Measurements from ENCODE around the gene IFIT1.
"Not testable (repeated sequence)": the region's sequence is repeated elsewhere in the genome, so short reads cannot be mapped to it uniquely, and the experiment has no call there.

IFIT1 gene, protein sequence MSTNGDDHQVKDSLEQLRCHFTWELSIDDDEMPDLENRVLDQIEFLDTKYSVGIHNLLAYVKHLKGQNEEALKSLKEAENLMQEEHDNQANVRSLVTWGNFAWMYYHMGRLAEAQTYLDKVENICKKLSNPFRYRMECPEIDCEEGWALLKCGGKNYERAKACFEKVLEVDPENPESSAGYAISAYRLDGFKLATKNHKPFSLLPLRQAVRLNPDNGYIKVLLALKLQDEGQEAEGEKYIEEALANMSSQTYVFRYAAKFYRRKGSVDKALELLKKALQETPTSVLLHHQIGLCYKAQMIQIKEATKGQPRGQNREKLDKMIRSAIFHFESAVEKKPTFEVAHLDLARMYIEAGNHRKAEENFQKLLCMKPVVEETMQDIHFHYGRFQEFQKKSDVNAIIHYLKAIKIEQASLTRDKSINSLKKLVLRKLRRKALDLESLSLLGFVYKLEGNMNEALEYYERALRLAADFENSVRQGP

GRCh38 chr10:89391907-89392756 lies at the start of gene IFIT1:
IFIT1 (plus strand) TSS chr10:89392623; CDS start chr10:89392713, 90 bp downstream.
- peak; percentile 84 for DNase-seq

DNA sequence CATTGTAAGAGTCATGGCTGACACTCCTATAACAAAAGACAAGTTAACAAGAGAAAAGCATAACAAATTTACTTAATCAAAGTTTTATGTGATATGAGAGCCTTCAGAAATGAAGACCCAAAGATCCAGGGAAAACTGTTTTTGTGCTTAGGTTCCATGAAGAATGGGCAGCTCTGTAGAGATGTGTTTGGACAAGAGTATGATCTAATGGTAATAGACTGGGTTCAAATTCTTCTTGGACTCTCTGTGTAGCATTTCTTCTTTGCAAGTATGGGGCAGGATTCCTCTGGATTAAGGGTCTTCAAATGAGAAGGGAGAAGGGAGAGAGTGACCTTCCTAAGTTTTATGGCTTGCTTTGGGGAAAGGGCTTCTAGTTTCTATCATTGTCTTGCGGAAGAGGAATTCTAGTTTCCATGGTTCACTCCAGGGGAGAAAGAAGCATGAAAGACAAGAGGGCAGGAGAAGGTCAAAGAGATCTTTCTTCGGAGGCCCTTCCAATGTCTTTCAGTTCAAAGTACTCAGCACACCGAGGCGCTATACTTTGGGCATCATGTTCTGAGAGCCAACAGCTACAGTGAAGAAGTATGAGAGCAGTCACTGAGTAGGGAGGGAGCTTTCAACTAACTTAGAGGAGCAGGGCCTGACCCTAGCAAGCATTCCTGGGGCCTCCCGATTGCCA lies 49.2 kb upstream of the IFIT1 start:
- DNase-seq: no peak

GRCh38 chr10:89344156-89344555 lies 48.3 kb upstream of the IFIT1 start:
- DNase-seq: no peak

GRCh38 chr10:89345367-89346000 lies 46.9 kb upstream of the IFIT1 start:
- DNase-seq: no peak

GRCh38 chr10:89346405-89347254 lies 45.8 kb upstream of the IFIT1 start:
- DNase-seq: no peak

DNA sequence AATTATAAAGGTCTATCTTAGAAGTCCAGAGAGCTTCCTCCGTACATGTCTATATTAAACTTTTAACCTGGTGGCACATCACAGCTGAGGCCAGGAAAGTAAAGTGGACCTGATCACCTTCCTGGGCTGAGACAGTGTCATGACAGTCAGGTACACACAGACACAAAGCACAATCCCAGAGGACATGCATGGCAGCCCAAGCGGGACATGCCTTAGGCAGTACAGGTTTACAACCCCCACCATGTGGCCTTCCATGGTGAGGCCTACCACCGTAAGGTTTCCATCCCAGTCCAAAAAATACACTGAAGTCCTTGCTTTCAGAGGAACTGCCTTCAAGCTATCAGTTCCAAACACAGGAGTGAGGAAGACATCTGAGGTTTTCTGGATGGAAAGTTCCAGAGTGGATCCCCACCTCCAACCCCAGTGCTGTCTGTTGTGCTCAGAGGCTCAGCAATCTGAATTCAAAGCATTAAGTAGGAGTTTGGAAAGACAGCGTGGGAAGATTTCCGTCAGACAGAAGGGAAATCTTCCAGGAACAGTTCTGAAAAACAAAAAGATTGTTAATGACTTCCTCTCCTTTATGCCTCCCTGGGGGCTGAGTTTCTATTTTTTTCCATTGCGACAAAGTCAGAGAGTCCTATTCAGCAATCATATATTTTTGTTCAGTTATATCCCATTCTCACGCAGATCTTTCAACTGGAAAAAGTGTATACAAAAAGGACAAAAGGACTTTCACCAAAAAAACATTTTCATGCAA lies 44.5 kb upstream of the IFIT1 start:
- DNase-seq: no peak

- DNase-seq: no peak
These were observed 43.9 kb upstream of the IFIT1 start for GRCh38 chr10:89348481-89348880.

- DNase-seq: no peak
These were observed 43.4 kb upstream of the IFIT1 start for GRCh38 chr10:89348975-89349374.

- DNase-seq: not testable (repeated sequence)
These were observed 41.6 kb upstream of the IFIT1 start for GRCh38 chr10:89350631-89351315.

- no peak for DNase-seq
These were observed 41.0 kb upstream of the IFIT1 start for GRCh38 chr10:89351412-89351779.

- DNase-seq: no peak
These were observed 40.4 kb upstream of the IFIT1 start for GRCh38 chr10:89351780-89352597.

DNA sequence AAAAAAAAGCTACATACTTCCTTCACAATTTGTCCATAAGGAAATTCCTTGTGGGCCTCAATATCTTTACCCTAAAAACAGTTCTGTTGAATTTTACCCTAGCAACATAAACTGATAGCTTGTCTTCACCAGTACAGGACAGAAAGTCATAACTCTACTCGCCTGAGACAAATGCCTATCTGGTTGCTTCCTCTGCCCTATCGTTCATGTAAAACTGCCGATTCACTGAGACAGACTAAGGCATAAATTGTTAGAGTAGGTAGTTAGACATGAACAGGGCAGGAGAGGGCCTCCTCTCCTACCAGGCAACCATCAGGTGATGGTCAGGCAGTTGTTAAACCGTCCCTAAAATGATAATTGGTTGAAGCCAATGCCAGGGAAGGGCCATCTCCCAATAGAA lies 39.6 kb upstream of the IFIT1 start:
- no peak for DNase-seq

- no peak for DNase-seq
These were observed 37.0 kb upstream of the IFIT1 start for GRCh38 chr10:89355394-89355931.

DNA sequence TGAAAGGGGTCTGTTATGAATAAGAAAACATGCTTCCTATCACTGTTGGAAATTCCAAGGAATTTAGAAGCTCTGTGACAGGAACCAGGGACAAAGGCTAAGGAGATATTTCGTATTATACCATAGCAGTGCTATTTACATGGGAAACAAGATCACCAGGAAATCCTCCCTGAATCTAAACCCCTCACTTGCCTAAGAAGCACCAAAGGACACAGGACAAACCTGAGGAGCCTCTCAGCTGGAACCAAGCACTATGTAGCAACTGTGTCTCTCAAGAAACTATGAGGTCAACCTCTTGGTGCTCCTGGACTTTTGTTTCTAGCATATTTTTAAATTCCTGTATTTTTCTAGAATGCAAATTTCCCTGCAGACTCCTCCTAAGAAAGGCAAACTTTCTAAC lies 35.3 kb upstream of the IFIT1 start:
- no peak for DNase-seq

GRCh38 chr10:89357975-89358374 lies 34.4 kb upstream of the IFIT1 start:
- no peak for DNase-seq

GRCh38 chr10:89360157-89360556 lies 32.3 kb upstream of the IFIT1 start:
- no peak for DNase-seq

- no peak for DNase-seq
These were observed 29.5 kb upstream of the IFIT1 start for GRCh38 chr10:89362929-89363328.

- DNase-seq: no peak
These were observed 28.5 kb upstream of the IFIT1 start for GRCh38 chr10:89363729-89364442.

DNA sequence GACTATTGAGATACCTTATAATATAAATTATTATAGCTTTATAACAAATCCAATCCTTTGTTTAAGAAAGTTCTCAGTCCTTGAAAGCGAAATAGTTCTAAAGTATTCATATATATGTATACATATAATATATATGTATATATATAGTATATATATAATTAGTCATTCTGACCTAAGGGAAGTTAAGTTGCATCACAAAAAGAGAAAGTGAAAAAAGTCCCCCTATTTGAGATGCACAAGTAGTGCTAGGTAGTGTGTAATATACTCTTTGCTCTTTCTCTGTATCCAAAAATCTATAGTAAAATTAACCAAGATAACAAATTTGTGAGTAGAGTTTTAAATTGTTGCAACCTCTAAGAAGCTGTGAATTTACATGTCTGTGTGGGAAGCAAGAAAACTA lies 27.9 kb upstream of the IFIT1 start:
- DNase-seq: no peak
